GM19438 (cell line): Measurements from ENCODE around the gene IQGAP2.

Experiments used
- ATAC-seq: cut with Tn5 transposase; IDR thresholded peaks from one replicate; pipeline ENCODE4 v1.9.1; 2021; ENCODE audit warnings: low read depth; ENCODE audit not compliant: unreplicated experiment

The IQGAP2 gene

DNA sequence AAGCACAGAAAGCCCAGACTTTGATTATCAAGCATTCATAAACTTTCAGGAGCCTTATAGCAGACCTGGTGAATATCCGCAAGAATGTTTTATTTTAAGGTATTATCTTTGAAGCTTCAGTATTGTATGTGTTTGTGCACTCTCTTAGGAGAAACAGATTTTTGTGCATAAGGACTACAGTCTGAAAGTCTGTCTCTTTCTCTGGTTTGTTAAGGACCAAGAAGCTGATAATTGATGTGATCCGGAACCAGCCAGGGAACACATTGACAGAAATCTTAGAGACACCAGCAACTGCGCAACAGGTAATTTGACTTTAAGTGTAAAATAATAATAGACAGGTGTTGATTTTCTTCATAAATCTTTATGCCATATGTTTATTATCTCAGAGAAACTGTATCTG, 290.1 kb downstream of the IQGAP2 start:
- ATAC-seq: no peak

DNA sequence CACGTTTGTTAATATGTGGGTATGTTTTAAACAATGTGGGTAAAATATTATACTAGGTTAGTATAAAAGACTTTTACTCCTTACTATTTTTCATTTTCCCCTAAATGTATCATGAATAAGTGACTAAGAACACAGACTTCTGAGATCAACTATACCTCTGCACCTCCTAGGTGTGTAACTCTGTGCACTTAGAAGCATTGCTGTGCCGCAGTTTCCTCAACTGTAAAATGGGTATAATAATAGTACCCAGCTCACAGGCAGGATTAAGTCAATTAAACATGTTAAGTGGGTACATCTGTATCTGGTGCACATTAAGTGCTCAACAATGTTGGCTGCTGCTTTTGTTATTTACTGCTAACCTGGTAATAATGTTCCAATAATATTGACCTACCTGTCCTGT, 291.2 kb downstream of the IQGAP2 start:
- no peak for ATAC-seq

DNA sequence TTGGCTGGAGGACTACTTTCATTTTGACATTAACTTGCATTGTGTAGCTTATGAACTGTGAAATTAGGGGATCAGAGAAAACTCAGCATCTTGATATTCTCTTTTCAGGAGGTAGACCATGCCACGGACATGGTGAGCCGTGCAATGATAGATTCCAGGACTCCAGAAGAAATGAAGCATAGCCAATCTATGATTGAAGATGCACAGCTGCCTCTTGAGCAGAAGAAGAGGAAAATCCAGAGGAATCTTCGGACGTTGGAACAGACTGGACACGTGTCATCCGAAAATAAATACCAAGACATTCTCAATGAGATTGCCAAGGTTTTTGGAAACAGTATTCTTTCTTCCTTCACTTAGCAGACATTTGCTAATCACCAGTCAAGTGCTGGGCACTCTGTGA, 292.3 kb downstream of the IQGAP2 start:
- ATAC-seq: no peak

DNA sequence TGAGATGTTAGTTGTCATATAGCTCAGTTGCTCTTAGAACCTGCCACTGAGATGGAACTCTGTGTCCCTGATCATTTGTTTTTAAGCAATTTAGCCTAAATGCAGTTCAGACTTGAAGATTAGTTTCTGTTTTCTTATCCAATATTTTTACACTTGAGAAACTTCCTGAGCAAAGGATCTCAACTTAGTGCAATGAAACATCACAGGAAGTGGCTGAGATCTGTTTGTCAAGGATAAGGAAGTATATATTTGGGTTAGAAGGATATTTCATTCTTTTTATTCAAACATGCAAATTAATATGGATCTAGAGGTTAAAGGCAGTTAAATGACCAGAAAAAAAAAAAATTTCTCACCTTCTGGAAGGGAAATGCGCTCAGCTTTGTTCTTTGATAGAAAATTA, 293.2 kb downstream of the IQGAP2 start:
- ATAC-seq: no peak

DNA sequence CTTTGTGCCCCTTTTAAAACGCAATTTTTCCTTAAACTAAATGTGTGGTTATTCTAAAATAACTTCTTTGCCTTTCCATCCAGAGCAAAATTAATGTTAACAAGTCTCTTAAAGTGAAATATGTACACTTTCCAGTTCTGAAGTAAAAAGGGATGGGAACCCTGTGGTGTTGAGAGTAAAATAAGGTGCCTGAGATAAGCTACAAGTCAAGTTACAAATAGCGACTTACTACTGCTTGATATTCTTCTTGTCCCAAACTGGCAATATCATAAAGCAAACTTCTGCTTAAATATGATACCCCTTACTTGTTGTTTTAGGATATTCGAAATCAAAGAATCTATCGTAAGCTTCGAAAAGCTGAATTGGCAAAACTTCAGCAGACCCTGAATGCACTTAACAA, 294.6 kb downstream of the IQGAP2 start:
- no peak for ATAC-seq

DNA sequence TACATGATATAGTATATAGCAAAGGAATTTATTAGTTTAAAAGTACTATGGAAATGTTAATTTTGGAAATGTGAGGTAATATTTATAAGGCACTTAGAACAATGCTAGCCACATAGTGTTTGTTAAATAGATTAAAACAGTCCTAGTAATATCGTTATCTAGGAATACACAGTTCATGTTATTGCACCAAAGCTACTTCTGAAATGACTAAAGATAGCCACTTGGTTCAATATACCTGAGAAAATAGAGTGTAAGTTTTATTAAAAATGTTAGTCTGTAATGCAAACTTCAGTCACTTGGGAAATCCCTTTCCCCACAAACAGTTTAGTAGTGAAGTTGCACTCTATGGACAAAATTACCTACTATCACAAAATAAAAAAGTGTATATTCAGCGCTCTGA, 297.5 kb downstream of the IQGAP2 start:
- ATAC-seq: no peak

DNA sequence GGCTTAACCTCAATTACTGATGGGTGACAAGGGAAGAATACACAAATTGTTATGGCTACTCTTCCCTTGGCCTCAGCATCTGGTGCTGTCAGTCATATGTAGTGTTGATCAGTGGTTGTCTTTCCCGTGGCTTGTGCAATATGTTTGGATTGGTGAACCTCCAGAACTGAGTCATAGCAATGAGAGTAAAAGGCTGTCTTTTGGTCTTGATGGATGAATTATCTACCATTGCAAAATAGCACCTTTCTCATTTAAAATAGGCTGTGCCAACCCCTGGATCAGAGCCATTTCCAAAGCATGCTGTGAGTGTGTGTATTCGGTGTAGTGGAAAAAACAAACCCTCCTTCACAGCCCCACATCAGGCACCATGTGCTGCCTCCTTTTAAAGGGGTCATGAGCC, 298.2 kb downstream of the IQGAP2 start:
- ATAC-seq: no peak

DNA sequence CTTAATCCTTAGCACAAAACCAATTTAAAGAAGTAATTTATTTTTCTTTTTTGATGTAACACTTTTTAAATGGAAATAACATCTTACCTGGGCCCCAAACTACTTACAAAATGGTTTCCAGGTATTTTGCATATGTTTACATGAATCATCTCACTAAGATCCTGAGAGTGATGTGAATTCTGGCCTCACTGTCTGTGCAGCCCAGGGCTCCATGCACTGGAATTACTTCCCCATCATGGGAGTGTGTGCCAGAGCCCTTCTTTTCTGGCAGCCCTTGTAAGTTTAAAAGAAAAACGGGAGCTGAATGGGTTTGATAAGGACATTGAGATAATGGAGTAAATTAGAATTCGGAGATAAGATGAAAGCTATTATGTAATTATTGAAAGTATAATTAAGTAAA, 300.6 kb downstream of the IQGAP2 start:
- ATAC-seq: no peak

DNA sequence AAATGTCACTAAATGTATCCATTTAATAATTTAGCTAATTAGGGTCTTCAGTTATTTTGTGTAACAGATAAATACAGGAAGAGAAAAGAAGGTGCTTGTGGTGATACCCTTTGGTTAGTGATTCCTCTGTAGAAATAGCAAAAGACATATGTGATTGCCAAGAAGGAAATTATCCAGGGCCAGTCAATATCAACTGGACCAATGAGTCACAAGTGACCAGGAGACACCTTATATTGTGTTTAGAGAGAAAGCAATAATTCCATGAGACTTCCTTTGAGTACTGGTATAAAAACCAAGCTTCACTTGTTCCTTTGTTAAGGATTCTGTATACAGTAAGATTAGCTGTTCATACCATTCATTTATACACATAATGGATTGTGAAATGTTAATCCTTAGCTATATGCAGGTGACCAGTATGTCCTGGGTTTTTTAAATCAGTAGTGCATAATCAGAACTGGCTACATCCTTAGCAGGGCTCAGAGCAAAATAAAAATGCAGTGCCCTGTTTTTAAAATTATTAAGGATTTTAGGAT, 301.1 kb downstream of the IQGAP2 start:
- ATAC-seq: no peak

DNA sequence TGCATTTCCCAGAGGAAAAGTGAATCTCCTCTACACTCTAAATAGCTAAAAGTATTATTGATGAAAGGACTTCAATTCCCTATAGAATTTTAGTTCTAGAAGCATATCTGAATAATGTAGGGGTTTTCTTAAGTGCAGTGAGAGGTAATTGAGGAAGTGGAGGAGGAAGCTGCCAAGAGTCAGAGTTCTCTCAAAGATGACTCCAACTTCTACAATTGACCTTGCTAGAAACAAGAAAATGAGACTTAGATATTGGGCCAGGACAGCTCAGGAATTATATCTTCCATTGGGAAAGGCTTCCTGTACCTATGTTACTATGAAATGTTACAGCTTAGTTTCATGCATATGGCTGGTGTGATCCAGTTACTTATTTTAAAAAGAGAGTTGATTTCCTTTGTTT, 302.5 kb downstream of the IQGAP2 start:
- no peak for ATAC-seq

DNA sequence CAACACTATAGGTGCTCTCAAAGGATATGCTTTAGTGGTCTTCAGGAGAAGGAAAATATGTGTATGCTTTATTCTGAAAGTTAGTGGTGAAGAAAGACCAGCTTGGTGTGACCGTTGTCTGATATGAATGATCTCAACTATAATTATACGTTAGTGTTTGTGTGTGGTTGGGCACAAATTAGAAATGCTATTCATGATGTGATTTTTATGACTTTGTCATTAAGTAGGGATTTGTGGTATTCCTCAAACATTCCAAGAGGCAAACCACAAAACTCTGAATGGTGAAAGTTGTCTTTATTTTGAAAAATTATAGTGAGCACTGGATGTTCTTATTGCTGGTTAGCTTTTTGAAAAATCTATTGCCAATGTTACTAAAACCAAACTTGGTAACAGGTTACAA, 306.7 kb downstream of the IQGAP2 start:
- no peak for ATAC-seq

DNA sequence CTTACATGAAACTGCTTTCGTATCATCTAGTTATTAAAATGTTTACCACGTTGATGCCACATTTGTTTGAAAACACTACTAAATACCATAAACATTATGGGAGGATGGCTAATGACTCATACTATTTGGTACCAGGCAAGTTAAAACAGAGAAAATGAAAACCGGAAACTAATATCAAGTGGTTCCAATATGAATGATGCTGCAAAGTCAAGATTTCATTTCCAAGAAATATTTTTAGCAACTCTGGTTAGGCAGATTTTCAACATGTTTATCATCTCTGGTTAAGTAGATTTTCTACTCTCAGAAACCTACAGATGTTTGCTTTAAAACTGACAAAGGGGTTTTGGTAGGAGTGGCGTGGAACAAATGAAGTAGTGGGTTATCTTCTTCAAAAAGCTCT, 307.9 kb downstream of the IQGAP2 start:
- no peak for ATAC-seq

DNA sequence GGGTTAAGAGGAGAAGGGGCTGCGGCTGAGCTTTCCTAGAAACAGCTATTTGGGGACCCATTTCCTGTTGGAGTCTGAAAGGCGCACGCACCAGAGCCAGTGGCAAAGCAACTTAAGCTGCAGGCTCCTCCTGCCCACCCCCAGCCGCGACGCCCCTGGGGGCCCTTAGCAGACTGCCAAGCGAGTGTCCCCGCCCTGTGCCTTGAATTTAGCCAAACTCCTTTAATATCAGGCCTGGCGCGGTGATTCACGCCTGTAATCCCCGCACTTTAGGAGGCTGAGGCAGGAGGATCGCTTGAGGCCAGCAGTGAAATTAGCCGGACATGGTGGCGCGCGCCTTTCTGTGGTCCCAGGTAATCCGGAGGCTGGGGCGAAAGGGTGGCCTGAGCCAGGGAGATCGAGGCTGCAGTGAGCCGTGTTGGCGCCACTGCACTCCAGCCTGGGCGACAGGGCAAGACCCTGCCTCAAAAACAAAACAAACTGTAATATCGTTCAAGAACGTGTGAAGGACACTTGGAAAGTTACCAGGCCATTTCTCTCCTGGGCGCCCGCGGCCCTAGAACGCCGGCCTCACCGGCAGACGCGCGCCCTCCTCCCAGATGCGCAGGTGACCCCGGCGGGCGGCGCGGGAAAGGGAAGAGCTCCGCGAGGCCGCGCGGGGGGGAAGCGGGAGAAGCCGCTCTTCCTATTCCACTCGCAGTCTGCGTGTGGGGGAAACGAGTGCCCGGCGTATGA, 311.8 kb downstream of the IQGAP2 start:
- no peak for ATAC-seq

DNA sequence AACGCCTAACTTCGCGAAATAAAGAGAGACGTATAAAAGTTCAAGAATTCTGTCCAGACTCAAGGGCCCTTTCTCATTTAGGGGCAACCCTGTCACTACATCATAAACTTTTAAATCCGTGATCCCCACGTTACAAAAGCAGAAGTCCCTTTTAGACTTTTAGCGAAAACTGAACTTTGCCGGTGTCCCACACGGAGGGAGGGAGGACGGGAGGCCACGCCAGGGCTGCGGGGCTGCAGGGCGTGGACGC, 312.3 kb downstream of the IQGAP2 start:
- no peak for ATAC-seq

DNA sequence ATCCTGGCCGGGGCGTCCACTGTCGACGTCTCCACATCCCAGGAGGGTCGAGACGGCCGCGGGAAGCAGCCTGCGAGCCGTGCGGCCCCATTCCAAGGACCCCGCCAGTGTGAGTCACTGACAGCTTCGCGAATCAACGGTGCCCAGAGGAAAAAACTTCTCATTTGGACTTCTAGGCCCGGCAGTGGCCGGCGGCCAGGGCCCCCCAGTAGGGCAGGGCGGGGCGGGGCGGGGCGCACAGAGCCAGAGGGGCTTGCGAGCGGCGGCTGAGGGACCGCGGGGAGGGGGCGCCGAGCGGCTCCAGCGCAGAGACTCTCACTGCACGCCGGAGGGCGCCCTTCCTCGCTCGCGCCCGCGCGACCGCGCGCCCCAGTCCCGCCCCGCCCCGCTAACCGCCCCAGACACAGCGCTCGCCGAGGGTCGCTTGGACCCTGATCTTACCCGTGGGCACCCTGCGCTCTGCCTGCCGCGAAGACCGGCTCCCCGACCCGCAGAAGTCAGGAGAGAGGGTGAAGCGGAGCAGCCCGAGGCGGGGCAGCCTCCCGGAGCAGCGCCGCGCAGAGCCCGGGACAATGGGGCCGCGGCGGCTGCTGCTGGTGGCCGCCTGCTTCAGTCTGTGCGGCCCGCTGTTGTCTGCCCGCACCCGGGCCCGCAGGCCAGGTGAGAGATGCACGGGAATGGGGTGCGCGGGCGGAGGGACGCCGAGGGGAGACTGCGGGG, 312.8 kb downstream of the IQGAP2 start, which contains the start of gene F2R:
Gene F2R, plus strand, starts transcription at position 391 of the 720 bp plus-strand sequence. Its CDS starts 182 bp downstream, at position 573.
- peak; percentile 60 for ATAC-seq

DNA sequence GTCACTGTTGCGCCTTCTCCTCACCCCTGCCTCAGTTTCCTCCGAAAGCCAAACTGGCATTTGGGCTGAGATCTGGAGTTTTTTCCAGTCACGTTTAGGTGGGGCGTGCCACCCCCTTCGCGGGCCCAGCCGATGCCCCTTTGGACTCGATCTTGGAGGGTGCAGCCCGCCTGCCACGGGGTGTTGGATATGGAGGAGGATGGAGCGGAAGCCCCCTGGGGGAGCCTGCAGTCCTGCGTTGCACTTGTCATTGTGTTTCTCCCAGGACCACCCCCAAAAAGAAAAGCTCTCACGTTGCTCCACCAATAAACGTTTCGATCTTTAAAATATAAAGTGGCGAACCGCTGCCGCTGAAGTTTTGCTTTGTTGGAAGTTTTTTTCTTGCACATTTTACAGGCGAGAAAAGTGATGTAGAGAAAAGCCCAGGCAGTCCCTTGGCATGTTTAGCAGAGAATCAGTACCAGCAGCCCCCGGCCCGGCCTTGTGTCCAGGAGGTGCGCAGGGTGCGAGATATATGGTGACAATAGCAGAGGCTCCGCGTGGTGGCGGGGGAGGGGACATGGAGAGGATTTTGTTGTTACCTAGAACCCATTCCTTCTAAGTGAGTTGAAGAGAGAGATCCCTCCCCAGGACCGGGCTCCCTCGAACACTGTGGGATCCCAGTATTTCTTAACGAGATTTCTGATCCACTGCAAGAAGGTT, 313.5 kb downstream of the IQGAP2 start:
- ATAC-seq: no peak

DNA sequence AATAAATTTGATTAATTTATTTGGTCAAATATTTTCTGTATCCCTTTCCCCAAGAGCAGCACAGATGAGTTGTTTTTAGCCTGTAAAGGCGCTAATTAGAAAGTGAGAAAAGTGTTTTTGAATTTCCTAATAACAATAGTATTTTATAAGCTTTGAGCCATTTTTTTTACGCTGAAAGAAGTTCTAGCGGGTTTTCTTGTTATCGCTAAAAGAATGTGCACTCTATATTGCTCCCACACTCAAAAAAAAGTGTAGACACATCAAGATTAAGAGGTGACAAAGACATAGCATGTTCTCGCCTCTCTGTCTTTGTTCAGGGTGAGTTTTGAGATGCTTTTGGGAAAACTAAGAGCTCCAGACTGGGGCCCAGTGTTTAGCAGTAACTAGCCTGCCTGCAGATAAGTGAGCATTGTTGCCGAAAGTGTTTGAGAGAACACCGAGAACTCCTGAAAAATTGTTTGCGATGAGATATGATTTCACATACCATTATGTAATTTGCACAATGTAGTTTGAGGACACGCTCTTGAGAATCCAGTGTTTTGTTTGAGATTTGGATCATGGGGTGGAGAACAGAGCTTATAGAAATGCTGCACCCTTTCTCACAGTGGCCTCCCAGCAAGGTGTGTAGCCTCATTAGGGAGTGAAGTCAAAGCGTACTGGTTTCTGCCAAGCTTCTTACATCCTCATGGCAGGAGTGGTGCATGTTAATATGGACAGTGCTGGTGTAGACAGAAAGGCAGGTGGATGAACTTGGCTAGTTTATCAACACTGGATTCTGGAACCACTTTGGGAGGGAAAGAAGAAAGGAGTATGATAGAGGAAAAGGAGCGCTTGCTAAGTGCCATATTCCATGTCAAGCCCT, 314.4 kb downstream of the IQGAP2 start:
- ATAC-seq: no peak

DNA sequence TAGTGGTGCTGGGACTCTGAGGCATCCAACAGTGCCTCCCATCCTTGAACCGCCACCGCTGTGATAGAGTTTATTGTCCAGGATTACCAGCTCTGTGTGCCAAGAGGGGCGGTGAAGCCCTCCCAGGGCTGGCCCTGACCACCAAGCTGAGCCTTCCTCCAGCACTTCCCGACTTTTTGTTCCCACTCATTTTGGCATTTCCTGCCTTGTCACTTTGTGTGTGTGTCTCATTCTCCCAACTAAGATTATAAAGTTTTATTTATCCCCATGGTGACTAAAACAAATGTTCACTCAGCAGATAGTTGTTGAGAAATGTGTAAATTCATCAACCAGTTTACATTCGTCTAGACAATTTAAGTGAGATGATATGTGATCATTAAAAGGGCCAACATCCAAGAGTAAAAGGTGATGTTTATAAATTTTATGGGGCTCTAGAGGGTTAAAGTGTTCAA, 315.3 kb downstream of the IQGAP2 start:
- no peak for ATAC-seq

DNA sequence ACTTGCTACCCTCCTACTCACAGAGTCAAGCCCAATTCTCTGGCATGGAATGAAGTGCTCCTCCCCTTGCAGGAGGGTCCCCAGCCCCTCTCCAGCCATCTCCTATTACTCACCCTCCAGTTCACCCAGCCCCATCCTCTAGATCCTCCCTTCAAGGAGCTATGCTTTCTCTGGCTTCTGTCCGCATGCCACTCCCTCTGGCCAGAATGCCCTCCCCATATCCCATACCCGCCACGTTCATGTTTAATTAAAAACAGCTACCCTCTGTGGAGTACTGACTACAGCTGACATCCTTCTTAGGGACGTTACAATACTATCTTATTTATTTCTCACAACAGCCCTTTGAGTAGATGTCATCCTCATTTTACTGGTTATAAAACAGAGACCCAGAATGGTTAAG, 315.8 kb downstream of the IQGAP2 start:
- no peak for ATAC-seq

DNA sequence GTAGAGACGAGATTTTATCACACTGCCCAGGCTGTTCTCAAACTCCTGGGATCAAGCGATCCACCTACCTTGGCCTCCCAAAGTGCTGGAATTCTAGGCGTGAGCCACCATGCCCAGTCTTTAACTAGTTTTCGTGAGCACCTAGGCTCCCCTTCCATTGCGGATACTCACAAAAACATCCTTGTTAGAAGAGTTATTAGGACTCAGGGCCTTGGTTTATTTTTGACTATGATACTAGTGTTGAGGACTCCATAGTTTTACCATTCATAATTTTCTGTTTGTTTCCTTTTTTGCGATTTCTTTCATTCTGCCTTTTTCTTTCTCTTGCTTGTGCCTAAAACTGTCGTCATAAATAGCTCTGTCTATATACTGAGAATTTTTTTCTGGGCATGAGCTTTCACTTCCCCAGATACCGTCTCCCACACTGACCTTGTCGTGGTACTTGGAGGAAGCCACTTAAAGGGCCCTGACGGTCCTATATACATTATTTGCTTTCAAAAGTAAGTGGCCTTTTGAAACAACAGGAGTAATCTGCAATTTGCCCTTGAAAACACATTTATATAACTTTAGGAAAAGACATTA, 318.0 kb downstream of the IQGAP2 start:
- ATAC-seq: peak; percentile 98
